Stimulated activated CD4-positive, alpha-beta T cell treated with anti-CD3 and anti-CD28 coated beads, TNF-alpha, amount 100 ng/mL, for 1 hour (primary cell): ENCODE data around the gene OLFML3.
"Not testable (repeated sequence)": the region's sequence is repeated elsewhere in the genome, so short reads cannot be mapped to it uniquely, and the experiment has no call there.

ENCODE experiments used
- DNase-seq, 3 donors: peaks; one replicate each; pipeline ENCODE4 v3.0.0-alpha.2; 2020; ENCODE audit warnings: low read depth in 3 of 3, low spot score in 1 of 3

OLFML3 gene

DNA sequence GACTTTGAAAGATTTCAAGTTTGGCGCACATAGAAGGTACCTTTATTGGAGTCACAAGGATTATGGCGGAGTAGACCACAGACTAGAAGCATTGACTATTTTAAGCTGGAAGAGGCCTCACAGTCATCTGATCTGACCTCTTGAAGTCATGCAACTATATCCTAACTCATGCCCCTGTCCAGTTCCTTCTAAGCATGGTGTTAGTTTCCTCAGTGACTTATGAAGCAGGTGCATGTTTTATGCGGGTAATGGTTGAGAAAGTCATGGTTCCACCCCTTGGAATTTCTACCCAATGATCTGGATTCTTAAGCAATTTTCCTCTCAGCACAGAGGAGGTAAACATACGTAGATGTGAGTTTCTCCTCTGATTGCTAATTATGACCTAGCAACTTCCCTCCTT is 11.7 kb downstream of the OLFML3 start:
- DNase-seq: no peak

DNA sequence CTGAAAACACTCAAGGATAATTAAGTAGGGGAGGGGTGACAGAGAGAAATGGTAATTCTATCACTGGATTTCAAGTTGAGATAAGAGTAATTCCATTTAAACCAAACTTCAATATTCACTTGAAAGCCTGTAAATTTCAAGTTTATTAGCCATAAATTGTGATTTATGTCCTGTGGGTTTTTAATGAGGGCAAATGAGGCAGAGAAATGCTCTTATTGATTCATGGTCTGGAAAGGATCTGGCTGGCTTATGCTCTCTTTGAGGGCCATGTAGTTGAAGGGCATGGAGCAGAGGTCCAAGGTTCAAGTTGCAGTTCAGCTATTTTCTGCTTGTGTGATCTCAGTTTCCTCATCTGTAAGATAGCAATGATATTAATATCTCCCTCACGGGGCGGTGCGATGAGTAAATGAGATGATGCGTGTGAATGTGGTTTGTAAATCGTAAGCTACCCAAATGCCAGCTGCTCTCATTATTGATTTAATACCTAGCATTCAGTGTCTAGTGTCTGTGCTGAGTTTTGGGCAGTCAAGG is 12.3 kb downstream of the OLFML3 start:
- no peak for DNase-seq

DNA sequence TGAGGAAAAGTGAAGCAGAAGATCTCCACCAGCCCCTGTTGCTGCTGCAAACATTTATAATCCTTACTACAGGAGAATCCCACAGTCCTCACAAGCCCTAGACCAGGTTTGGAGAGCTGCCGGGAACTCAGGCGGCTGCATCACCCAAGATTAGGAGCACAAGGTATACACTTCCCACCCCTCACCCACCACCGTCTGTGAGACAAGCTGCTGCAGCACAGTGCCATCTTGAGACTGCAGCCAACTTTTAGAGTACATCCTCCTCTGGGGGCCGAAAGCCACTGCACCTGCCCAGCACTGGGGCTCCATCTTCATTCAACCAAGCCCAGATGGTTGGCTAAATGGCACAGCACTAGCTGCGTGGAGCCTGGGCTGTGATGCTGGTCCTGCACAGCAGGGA is 13.8 kb downstream of the OLFML3 start:
- DNase-seq: no peak

DNA sequence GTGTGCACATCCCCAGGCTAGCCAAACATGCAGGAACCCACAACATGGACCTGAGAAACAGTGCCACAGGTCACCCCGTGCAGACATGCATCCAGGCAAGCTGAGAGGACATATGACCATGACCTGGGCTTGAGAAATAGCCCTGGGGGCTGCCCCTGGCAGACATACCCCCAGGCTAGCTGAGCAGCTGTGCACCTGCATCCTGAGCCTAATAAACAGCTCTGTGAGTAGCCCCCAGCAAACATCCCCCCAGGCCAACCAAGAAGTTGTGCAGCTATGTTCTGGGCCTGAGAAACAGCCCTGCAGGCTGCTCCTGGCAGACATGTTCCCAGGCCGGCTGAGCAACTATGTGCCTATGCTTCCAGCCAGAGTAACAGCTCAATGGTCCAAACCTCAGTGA is 14.5 kb downstream of the OLFML3 start:
- DNase-seq: no peak

DNA sequence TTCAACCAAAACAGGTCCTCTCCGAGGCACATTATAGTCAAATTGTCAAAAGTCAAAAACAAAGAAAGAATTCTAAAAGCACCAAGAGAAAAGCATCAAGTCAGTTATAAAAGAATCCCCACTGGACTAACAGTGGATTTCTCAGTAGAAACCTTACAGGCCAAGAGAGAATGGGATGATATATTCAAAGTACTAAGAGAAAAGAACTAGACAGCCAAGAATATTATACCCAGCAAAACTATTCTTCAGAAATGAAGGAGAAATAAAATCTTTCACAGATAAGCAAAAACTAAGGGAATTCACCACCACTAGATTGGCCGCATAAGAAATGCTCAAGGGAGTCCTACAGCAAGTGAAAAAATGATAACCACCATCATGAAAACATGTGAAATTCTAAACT is 16.1 kb downstream of the OLFML3 start:
- DNase-seq: no peak

DNA sequence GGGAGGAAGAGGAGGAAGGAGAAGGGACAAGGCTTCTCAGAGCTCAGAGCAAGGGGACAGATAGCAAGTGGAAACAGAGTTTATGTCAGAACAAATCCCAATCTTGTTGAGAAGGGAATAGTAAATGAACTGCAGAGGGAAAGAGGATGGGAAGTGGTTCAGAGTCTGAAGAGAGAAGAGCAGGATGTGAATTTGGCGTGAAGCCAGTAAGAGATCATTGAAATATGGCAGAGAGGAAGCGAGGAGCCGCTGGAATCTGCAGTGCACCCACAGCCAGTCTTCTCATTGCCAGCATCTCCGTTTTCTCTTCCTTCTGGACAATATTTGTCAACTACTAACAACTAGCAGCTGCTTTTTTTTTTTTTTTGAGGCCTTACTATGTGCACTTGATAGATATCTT is 19.1 kb downstream of the OLFML3 start:
- no peak for DNase-seq

DNA sequence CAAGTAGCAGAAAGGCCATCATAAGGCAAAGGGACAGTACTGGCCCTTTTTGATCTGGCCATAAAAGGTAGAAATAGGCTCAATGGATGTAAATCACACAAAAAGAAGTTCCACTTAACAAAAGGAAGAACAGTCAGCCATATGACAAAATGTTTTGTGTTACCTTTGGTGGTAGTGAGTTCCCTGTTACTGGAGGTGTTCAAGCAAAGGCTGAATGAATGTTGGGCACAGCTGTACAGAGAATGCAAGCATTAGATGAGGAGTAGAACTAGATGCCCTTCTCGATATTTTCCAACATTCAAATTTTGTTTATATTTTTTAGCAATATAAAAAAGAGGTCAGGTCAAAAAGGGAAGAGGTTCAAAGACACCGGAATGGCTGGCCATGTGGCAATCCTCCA is 20.0 kb downstream of the OLFML3 start:
- DNase-seq: no peak

DNA sequence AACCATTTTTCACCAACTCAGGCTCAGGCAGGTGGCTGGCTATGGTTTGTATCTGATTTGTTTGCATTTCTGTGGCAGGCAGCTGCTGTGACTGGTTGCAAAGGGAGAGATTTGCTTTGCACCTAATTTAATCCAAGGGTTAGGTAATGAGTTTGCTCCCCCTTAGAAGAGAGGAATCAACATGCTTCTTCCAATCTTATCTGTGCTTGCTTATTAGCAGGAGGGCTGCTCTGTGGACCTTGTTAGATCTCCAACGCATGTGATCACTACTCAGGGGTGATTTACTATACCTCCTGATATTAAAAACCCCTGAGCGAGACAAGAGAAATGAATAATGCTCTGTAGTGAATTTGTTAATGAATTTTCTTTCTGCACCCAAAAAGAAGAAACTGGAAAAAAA is 20.5 kb downstream of the OLFML3 start:
- DNase-seq: no peak

DNA sequence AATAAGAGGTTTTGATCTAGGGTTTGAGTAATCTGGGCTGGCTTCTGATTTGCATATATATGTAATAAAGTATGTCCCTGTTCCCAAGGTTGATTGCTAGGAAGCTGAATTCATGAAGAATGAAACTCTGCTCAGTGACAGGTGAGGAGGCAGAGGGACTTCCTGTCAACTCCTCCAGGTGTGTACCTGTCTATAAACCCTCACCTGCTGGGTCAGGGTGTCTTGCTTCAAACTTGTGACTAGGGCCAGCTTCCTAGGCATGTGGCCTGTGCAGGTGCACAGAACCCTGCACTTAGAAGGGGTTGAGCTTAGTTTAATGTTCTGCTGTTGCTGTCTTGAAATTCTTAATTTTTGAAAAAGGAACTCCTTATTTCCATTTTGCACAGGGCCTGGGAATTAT is 21.1 kb downstream of the OLFML3 start:
- DNase-seq: no peak

DNA sequence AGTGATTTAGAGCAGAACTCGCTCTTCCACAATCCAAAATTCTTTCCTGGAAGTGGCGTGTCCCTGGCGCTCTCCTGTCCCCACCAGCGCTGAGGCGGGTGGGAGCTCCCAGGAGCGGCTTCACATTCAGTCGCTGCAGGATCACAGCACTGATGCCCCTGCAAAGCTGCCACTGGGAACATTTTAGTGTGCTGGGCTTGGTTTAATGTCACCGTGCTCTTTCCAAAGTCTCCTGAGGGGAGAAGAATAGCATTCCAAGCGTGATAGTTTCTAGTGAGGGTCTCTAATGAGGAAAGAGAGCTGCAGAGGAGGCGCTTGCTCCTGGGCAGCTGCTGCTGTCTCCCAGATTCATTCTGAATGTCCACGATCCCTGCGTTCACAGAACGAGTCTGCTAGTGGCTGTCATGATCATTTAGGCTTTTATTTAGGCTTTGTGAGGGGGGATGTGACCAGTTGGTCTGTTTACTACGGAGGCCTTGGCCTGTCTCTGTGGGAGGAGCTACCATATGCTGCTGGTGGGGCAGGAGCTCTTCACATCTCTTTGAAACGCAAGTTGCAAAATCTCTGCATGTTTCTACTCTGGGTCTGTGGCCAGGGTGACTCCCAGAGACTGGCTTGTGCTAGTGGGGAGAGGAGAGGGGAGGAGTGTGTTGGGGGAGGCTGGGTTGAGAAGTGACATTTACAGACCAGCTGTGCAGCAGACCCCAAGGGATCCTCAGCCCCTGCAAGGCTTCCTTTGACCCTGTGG is 23.4 kb downstream of the OLFML3 start:
- no peak for DNase-seq

DNA sequence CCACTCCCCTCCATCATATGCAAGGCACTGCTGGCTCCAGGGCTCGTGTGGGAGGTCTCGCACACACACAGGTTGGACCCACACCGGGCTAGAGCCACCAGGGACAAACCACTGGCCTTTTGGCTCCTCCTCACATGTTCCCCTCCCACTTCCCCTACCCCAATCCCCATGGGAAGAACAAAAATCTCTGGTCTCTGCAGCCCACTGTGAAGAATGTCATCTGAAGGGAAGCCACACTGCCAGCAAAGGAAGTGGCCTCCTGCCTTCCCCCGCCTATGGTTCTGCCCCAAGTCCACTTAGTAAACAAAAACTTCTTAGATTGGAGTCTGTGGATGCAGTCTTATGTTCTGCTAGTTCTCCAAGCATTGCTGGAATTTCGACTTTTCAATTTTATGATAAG is 24.2 kb downstream of the OLFML3 start:
- no peak for DNase-seq

DNA sequence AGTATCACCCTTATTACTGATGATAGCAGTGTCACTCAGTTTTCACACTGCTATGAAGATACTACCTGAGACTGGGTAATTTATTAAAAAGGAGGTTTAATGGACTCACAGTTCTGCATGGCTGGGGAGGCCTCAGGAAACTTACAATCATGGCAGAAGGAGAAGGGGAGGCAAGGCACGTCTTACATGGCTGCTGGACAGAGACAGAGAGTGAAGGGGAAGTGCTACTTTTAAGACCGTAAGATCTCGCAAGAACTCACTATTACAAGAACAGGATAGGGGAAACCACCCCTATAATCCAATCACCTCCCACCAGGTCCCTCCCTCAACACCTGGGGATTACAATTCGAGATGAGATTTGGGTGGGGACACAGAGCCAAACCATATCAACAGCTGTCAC is 27.6 kb downstream of the OLFML3 start:
- not testable (repeated sequence) for DNase-seq

DNA sequence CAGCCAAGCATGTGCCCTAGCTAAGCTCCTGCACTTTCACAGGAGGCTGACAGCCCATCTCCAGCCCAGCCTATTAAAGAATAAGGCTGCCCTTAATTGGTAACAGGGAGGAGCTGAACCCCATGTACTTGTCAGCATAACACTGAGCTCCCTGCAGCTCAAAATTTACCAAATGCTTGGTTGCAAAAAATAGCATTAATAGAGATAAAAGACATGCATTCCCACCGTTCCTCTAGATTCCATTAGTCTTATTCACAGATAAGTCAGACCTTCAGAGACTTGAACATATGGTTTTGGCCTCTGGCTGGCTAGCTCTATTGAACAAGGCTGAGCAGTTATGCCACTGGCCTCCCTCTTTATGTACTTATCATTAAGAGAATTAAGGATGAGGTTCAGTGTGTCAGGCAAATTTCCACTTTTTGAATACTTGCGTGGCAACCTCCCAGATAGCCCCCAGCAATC is 29.2 kb downstream of the OLFML3 start:
- no peak for DNase-seq

DNA sequence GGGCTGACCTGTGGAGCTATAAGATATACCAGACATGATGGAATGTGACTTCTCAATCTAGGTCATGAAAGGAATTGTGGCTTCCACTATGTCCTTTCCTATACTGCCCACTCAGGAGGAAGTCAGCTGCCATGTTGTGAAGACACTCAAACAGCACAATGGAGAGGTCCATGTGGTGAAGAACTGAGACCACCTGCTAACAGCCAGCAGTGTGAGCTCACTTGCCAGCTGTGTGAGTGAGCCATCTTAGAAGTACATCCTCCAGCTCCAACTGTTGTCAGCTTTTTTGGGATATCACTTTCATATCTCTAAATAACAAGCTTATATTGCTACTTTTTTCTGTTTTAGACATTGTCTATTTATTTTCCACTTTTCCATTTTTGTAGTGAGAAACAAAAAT is 29.7 kb downstream of the OLFML3 start:
- no peak for DNase-seq

DNA sequence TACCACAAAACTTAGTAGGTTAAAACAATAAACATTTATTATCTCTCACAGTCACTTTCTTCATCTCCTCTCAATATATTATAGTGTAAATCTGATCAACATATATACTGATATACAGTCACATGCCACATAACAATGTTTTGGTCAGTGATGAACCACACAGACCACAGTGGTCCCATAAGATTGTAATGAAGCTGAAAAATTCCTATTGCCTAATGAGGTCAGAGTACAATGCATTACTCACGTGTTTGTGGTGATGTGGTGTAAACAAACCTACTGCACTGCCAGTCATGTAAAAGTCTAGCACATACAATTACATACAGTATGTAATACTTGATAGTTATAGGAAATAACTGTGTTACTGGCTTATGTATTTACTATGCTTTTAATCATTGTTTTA is 30.1 kb downstream of the OLFML3 start:
- DNase-seq: no peak

DNA sequence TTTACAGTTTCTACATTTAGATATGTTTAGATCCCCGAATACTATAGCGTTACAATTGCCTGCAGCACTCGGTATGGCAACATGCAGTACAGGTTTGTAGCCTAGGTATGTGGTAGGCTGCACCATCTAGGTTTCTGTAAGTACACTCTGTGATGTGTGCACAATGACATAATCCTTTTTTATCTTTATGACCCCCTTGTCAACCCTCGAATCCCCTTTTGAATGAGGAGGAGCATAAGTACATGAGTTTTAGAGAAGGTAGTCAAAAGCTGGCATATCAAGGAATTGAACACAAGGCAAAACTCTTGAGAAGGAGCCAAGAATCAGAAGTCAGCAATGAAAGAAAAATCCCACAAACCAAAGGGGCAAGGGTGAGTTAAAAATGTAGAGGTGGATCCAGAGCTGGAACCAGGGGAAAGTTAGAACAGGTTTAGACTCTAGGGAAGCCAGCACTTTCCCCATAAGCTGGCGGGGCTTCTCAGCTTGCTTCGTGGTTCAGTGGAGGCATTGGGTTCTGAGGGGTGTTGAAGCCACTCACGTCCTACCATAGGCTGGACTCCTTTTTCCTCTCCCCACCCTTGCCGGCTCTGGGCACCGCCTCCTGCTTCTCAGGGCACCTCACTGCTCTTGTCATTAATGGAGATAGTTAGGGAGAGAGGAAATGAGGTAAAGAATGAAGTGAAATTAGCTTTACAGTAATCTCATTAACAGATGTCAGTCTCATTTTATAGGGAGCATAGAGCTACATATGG is 31.3 kb downstream of the OLFML3 start:
- no peak for DNase-seq

DNA sequence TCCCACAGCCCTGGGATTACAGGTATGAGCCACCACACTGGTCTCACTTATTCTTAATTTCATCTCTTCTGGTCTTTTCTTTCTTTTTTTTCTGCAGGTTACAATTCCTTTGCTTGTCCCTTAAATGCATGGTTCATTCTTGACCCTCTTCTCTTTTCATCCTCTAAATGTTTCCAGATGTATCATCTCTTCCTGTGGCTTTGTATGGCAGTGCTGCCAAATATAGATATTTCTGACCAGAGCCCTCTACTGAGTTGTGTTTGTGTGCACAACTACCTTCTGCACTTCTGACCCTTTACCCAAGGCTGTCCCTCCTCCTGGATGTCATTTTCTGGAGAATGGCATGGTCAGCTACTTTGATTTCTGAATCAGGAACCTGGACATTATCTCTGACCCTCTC is 32.5 kb downstream of the OLFML3 start:
- no peak for DNase-seq

DNA sequence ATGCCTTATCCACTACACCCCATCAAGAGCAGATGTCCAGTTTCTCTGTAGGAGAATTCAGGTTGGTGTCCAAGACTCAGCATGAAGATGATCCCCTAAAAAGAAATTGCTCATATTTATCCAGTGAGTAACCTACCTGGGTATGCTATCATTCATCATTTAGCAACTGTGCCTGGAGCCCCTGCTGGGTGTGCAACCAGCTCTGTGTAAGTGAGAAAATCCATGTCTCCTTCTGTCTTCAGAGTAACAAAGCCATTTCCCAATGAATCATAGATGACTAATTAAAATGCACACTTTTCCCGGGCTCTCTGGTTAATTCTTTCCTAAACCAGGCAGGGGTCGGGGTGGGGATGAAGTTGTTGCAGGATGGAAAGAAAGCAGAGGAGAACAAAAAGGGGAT is 35.8 kb downstream of the OLFML3 start:
- DNase-seq: no peak

DNA sequence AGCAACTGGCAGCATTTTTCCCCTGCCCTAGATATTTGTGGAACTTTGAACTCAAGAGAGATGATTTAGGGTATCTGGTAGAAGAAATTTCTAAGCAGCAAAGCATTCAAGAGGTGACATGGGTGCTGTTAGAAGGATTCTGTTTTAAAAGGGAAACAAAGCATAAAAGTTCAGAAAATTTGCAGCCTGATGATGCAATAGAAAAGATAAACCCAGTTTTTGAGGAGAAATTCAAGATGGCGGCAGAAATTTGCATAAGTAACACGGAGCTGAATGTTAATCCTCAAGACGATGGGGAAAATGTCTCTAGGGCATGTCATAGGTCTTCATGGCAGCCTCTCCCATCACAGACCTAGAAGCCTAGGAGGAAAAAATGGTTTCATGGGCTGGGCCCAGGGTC is 40.5 kb downstream of the OLFML3 start:
- not testable (repeated sequence) for DNase-seq

DNA sequence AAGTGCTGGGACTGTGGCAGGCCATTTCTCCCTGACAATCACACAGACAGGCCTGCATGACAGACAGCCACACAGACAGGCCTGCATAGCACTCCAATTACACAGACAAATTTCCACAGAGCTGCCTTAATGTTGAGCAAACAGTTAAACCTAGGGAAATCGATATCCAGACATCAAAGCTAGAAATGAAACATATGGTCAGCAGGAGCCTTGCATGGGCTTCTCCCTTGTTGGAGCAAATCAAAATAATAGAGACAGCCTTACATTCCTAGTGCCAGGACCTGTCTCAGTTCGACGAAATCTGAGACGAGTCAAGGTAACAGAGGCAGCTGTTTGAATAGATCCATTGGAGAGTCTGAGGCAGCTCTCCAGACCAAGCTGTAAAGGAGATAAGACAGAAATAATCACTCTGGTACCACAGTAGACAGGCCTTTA is 42.4 kb downstream of the OLFML3 start:
- DNase-seq: no peak

DNA sequence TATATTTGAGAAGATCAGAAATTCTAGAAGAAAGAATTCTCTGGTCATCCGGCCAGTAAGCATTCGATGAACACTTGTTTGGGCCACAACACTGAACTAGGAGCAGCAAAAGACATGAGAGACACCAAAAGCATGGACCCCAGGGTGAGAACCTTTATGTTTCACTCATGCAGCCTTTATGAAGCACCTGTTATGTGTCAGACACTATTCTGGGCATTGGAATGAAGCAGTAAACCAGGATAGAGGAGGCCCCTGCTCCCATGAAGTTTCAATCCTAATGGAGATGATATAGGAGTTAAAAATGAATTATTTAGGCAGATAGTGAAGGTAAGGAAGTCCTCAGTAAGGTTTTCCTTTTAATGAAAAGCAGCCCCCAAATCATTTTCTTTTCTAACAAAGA is 43.6 kb downstream of the OLFML3 start:
- no peak for DNase-seq

DNA sequence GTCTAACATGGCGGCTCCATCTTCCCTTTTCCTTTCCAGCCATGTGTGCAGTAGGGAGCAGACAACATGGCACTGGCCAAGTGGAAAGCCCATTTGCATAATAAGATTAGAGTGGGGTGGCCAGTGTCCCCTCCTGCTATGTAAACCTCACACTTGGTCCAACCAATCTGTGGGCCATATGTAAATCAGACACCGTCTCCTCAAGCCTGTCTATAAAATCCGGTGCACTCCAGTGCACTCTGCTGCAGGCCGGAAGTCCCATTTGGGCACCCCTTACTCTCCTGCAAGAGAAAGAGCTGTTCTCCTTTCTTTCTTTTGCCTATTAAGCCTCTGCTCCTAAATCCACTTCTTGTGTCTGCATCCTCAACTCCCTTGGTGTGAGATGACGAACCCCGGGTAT is 44.1 kb downstream of the OLFML3 start:
- no peak for DNase-seq
